AG09309 (cell line): ENCODE data around the gene MPP4.
"Not testable (repeated sequence)": the region's sequence is repeated elsewhere in the genome, so short reads cannot be mapped to it uniquely, and the experiment has no call there.

Source experiments
- DNase-seq: peaks from one replicate; pipeline ENCODE4 v3.0.0-alpha.2; 2010; ENCODE audit warnings: low read depth
- H3K4me3 ChIP-seq: 2 replicates; pipeline ENCODE4 v1.5.1; 2011; ENCODE audit warnings: mild to moderate bottlenecking, low read depth, low read length, moderate library complexity; ENCODE audit not compliant: control insufficient read depth
- CTCF ChIP-seq: IDR thresholded peaks from 2 replicates; pipeline ENCODE4 v1.5.1; 2011; ENCODE audit warnings: mild to moderate bottlenecking, low read depth, low read length, inconsistent platforms; ENCODE audit not compliant: insufficient read depth, control insufficient read depth; ENCODE audit errors: missing control alignments

Gene MPP4

GRCh38 chr2:201675454-201675853, 23.0 kb downstream of the MPP4 start:
- no peak for DNase-seq
- no peak overlapping the region for H3K4me3 ChIP-seq
- no peak for TF ChIP-seq CTCF

- no peak overlapping the region for H3K4me3 ChIP-seq
- DNase-seq: no peak
- TF ChIP-seq CTCF: no peak
Measured at GRCh38 chr2:201674794-201675193, 23.6 kb downstream of the MPP4 start.

GRCh38 chr2:201674298-201674697, 24.1 kb downstream of the MPP4 start:
- H3K4me3 ChIP-seq: no peak overlapping the region
- no peak for DNase-seq
- TF ChIP-seq CTCF: no peak

GRCh38 chr2:201673546-201673945, 24.9 kb downstream of the MPP4 start:
- TF ChIP-seq CTCF: no peak
- no peak overlapping the region for H3K4me3 ChIP-seq
- DNase-seq: no peak

GRCh38 chr2:201671205-201671604, 27.2 kb downstream of the MPP4 start:
- not testable (repeated sequence) for DNase-seq, H3K4me3 ChIP-seq

- no peak overlapping the region for H3K4me3 ChIP-seq
- DNase-seq: no peak
- TF ChIP-seq CTCF: no peak
Measured at GRCh38 chr2:201669865-201670264, 28.6 kb downstream of the MPP4 start.

- DNase-seq: no peak
- H3K4me3 ChIP-seq: no peak overlapping the region
- TF ChIP-seq CTCF: no peak
Measured at GRCh38 chr2:201668402-201668910, 30.0 kb downstream of the MPP4 start.

GRCh38 chr2:201664334-201664733, 34.1 kb downstream of the MPP4 start:
- no peak overlapping the region for H3K4me3 ChIP-seq
- no peak for TF ChIP-seq CTCF
- no peak for DNase-seq
